ENCODE results near the gene CALCOCO1. TPM values are rescaled to one million over a fixed set of nuclear protein-coding genes. Genes with fewer than 3 reads are reported as not detected.

CALCOCO1 gene
- total RNA-seq, 1 donor from 2014 or later = 144 TPM

DNA sequence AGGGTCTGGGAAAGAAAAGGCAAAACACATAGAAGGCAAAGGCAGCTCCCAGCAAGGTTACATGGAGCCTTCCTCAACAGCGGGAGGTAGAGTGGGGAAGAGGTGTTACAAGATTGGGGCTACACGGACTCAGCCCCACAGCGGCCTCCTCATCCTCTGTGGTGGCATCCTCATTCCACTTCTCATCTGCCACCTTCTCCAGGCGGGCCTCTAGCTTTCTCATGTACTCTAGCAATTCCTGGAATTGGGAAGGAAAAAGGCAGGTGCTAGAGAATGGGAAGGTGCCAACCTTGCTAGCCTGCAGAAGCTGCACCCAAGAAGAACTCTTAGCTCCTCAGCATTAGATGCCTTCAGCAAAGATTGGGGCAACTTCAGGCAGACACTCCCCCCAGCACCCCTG is 13.2 kb downstream of the CALCOCO1 start:
- H3K9me3 Mint-ChIP-seq (ENCODE audit: unreplicated experiment) = no peaks in the 10 kb centered on the region
- H3K27me3 Mint-ChIP-seq (ENCODE audit: unreplicated experiment) = peaks cover 12% of the 10 kb centered on the region
- no peak for DNase-seq (ENCODE audit: low spot score)
- H3K4me3 Mint-ChIP-seq (ENCODE audit: unreplicated experiment) = peak overlapping the region; percentile 42
- H3K27ac Mint-ChIP-seq (ENCODE audit: unreplicated experiment) = no peak overlapping the region
- TF ChIP-seq, protein P1, sequence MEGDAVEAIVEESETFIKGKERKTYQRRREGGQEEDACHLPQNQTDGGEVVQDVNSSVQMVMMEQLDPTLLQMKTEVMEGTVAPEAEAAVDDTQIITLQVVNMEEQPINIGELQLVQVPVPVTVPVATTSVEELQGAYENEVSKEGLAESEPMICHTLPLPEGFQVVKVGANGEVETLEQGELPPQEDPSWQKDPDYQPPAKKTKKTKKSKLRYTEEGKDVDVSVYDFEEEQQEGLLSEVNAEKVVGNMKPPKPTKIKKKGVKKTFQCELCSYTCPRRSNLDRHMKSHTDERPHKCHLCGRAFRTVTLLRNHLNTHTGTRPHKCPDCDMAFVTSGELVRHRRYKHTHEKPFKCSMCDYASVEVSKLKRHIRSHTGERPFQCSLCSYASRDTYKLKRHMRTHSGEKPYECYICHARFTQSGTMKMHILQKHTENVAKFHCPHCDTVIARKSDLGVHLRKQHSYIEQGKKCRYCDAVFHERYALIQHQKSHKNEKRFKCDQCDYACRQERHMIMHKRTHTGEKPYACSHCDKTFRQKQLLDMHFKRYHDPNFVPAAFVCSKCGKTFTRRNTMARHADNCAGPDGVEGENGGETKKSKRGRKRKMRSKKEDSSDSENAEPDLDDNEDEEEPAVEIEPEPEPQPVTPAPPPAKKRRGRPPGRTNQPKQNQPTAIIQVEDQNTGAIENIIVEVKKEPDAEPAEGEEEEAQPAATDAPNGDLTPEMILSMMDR (IDR thresholded peaks at IDR 0.05; ENCODE audit: unreplicated experiment) = no peak
- peaks cover 49% of the 10 kb centered on the region for H3K36me3 Mint-ChIP-seq (ENCODE audit: low read depth, unreplicated experiment)
- H3K4me1 Mint-ChIP-seq (ENCODE audit: unreplicated experiment) = peaks cover 7% of the 10 kb centered on the region

DNA sequence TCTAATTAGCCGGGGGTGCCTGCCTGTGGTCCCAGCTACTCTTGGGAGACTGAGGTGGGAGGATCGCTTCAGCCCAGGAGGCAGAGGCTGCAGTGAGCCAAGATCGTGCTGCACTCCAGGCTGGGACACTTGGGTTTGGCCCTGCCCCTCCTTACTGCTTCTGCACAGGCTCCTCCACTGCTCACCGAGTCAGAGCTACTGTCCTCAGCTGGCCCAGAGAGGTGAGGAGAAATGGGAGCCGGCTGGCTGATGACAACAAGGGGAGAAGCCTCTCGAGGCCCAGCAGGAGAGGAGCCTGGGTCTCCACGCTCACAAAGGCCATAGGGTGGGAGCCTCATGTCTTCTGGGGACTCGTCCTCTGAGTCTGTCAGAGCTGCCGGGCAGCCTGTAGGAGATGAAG is 13.7 kb downstream of the CALCOCO1 start:
- Mint-ChIP-seq H3K27me3 (ENCODE audit: unreplicated experiment) (peaks cover 12% of the 10 kb centered on the region), H3K27ac (ENCODE audit: unreplicated experiment) (no peak overlapping the region), H3K36me3 (ENCODE audit: low read depth, unreplicated experiment) (peaks cover 49% of the 10 kb centered on the region), H3K4me1 (ENCODE audit: unreplicated experiment) (peaks cover 7% of the 10 kb centered on the region), H3K9me3 (ENCODE audit: unreplicated experiment) (no peaks in the 10 kb centered on the region), H3K4me3 (ENCODE audit: unreplicated experiment) (peak overlapping the region; percentile 42)
- DNase-seq (ENCODE audit: low spot score) = no peak
- TF ChIP-seq, protein P1 (IDR thresholded peaks at IDR 0.05; ENCODE audit: unreplicated experiment) = no peak

DNA sequence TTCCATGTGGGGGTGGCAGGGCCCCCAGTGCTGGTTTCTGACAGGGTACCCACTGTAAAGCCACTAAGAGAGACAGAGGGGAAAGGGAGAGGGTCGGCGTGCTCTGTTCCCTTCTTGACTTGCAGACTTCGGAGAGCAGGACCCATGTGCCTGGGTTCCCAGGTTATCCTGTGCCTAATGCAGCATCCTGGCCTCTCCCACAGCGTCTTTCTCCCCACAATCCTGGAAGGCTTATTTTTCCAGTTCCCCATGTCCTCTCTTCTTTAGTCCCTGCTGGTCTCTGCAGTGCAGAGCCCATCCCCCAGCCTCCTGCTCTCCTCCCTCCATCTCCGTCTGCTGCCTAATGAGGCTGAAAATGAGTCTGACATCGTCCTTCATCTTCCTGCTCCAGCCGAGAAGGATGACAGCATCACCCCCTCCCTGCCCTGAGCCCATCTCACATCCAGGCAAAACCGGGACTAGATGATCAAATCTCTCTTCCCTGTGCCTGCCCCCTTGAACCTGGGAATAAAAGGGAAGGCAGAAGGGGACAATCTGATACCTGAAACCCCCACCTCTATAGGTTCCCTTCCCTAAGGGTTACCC is 15.1 kb downstream of the CALCOCO1 start:
- TF ChIP-seq, protein P1 (IDR thresholded peaks at IDR 0.05; ENCODE audit: unreplicated experiment) = no peak
- H3K27ac Mint-ChIP-seq (ENCODE audit: unreplicated experiment) = no peak overlapping the region
- H3K9me3 Mint-ChIP-seq (ENCODE audit: unreplicated experiment) = no peaks in the 10 kb centered on the region

DNA sequence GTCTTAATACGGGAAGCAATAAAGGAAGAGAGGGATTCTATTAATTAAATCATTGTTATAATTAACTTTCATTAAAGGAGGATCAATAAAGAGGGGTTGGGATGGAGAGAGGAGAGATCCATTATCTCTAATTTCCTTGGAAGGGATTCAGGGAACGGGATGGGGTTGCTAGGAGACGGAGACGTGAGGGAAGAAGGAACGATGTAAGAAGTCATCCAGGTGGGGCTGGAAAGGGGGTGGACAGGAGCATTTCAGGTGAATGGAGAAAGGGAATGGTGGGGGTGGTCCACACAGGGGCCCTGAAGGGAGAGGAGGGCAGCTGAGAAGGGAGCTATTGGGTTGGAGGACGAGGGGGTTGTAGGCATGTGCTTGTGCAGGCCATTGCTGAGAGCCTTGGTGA is 17.2 kb downstream of the CALCOCO1 start:
- no peak for DNase-seq (ENCODE audit: low spot score)
- peaks cover 7% of the 10 kb centered on the region for H3K27me3 Mint-ChIP-seq (ENCODE audit: unreplicated experiment)
- TF ChIP-seq, protein P1 (IDR thresholded peaks at IDR 0.05; ENCODE audit: unreplicated experiment) = no peak
- peaks cover 33% of the 10 kb centered on the region for H3K36me3 Mint-ChIP-seq (ENCODE audit: low read depth, unreplicated experiment)
- peak overlapping the region; percentile 62 for H3K27ac Mint-ChIP-seq (ENCODE audit: unreplicated experiment)
- peak overlapping the region; percentile 5 for H3K4me3 Mint-ChIP-seq (ENCODE audit: unreplicated experiment)
- H3K4me1 Mint-ChIP-seq (ENCODE audit: unreplicated experiment) = no peaks in the 10 kb centered on the region
- no peaks in the 10 kb centered on the region for H3K9me3 Mint-ChIP-seq (ENCODE audit: unreplicated experiment)

More for the DNA sequence above, 15.1 kb downstream of the CALCOCO1 start:
- Mint-ChIP-seq H3K4me3 (ENCODE audit: unreplicated experiment) (no peak overlapping the region), H3K4me1 (ENCODE audit: unreplicated experiment) (peaks cover 7% of the 10 kb centered on the region), H3K27me3 (ENCODE audit: unreplicated experiment) (peaks cover 12% of the 10 kb centered on the region), H3K36me3 (ENCODE audit: low read depth, unreplicated experiment) (peaks cover 45% of the 10 kb centered on the region)
- DNase-seq (ENCODE audit: low spot score) = no peak

DNA sequence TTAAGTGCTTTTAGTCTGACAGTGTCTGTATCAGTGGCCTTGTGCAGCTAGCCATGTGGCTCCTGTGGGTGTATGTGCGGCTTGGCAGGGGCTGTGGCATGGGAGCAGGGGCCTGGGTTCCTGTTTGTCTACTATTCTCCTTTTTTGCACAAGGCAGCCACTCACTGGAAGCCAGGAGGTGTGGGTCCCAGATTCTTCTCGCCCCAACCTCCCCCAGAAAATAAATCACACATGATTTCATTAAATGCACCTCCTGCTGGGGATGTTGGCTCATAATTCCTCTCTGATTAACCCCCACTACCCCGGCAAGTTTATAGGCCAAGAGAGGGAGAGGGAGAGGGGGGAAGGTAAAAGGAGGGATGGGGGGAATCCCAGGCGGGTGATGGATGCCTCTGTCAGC is 17.6 kb downstream of the CALCOCO1 start:
- TF ChIP-seq, protein P1 (IDR thresholded peaks at IDR 0.05; ENCODE audit: unreplicated experiment) = no peak
- H3K36me3 Mint-ChIP-seq (ENCODE audit: low read depth, unreplicated experiment) = peaks cover 29% of the 10 kb centered on the region
- H3K4me3 Mint-ChIP-seq (ENCODE audit: unreplicated experiment) = no peak overlapping the region
- no peaks in the 10 kb centered on the region for H3K9me3 Mint-ChIP-seq (ENCODE audit: unreplicated experiment)
- H3K27me3 Mint-ChIP-seq (ENCODE audit: unreplicated experiment) = peaks cover 7% of the 10 kb centered on the region
- DNase-seq (ENCODE audit: low spot score) = no peak
- H3K4me1 Mint-ChIP-seq (ENCODE audit: unreplicated experiment) = no peaks in the 10 kb centered on the region
- no peak overlapping the region for H3K27ac Mint-ChIP-seq (ENCODE audit: unreplicated experiment)

Data from endothelial cell (in vitro differentiated cells).